Measurements from ENCODE around the gene RALY. TPM values are rescaled to one million over a fixed set of nuclear protein-coding genes. Genes with fewer than 3 reads are reported as not detected.

The RALY gene
- total and polyA plus RNA-seq, 2 of the 4 experiments (the other 2 are of a cell fraction) = 46.2 to 115 TPM

GRCh38 chr20:34064286-34064685, 70.6 kb downstream of the RALY start:
- Histone ChIP-seq H2BK5ac (ENCODE audit: low read depth, low read length, poor library complexity, severe bottlenecking) (no peak overlapping the region), H3K56ac (ENCODE audit: extremely low read depth, insufficient read depth, low read length) (no peak overlapping the region), H3K79me1 (ENCODE audit: low read depth in 1 of 2, low read length in 2 of 2) (peaks cover 57 to 98% of the 10 kb centered on the region in 2 experiments), H3K23ac (ENCODE audit: low read depth, low read length) (no peak overlapping the region), H4K5ac (ENCODE audit: low read depth, low read length) (no peak overlapping the region), H3K27me3 (ENCODE audit: control insufficient read depth, insufficient read depth, low read length) (no peaks in the 10 kb centered on the region), H3K4ac (ENCODE audit: low read depth, low read length) (no peak overlapping the region), H2BK15ac (ENCODE audit: low read depth, low read length) (no peak overlapping the region), H3K9me3 (ENCODE audit: control insufficient read depth, insufficient read depth, low read length) (no peaks in the 10 kb centered on the region), H2AK5ac (ENCODE audit: low read depth, low read length) (no peak overlapping the region), H2AFZ (replicated peaks; ENCODE audit: low read length, poor library complexity) (no peak overlapping the region), H3K18ac (ENCODE audit: low read depth, low read length) (no peak overlapping the region), H3K14ac (replicated peaks; ENCODE audit: low read depth, low read length) (no peak overlapping the region), H4K8ac (ENCODE audit: low read depth in 2 of 2, low read length in 2 of 2) (no peak overlapping the region), H3K27ac (ENCODE audit: insufficient read depth, low read length) (no peak overlapping the region), H3K36me3 (ENCODE audit: control insufficient read depth, insufficient read depth, low read length) (peaks cover 5% of the 10 kb centered on the region), H3K4me1 (ENCODE audit: control insufficient read depth, insufficient read depth, low read length) (peaks cover 22% of the 10 kb centered on the region), H3K4me3 (ENCODE audit: insufficient read depth, low read depth, low read length) (no peak overlapping the region), H3K4me2 (ENCODE audit: low read depth, low read length) (no peak overlapping the region), H3K9ac (ENCODE audit: low read depth, low read length) (no peak overlapping the region), H2BK120ac (ENCODE audit: low read depth, low read length) (no peak overlapping the region), H4K20me1 (ENCODE audit: insufficient read depth, low read length) (peaks cover 95% of the 10 kb centered on the region), H4K91ac (ENCODE audit: insufficient read depth, low read depth, low read length) (no peak overlapping the region), H2AK9ac (replicated peaks; ENCODE audit: low read depth, low read length, poor library complexity) (no peak overlapping the region), H3K9me1 (ENCODE audit: insufficient read depth, low read length) (peaks cover 40% of the 10 kb centered on the region), H2BK20ac (ENCODE audit: low read depth, low read length) (no peak overlapping the region)
- TF ChIP-seq NFE2L2 (IDR thresholded peaks at IDR 0.05; ENCODE audit: low read depth, low read length) (peak; percentile 53; the same call in 1 of the 2 replicates), RCOR1 (IDR thresholded peaks at IDR 0.05; ENCODE audit: insufficient replicate concordance, low read length) (no peak)
- dilution Hi-C loops (cut with HindIII; ENCODE audit: low sequenced_read_pairs, unreplicated experiment) (no loop called here), in situ Hi-C loops (cut with MboI; ENCODE audit: low sequenced_read_pairs) (no loop called here), intact Hi-C loops (cut with micrococcal nuclease) (no loop called here)
- DNase-seq = no peak
- no peak for ATAC-seq (ENCODE audit: low read depth)
- CTCF ChIA-PET = no interaction called here
- WGBS, 2 experiments (ENCODE audit: extremely low coverage in 2 of 2, insufficient read length in 1 of 2) = no CpG with 5 or more reads among the region's 3 CpGs
- POLR2A ChIA-PET (ENCODE audit: unreplicated experiment) = no interaction called here
- no TSS peak for BruUV-seq (replicated peaks)

Data from IMR-90 (cell line).